Spinal cord (tissue), 10 donors: ENCODE measurements around the gene PPAN. TPM values are rescaled to one million over a fixed set of nuclear protein-coding genes. Genes with fewer than 3 reads are reported as not detected.
A peak's percentile ranks its signal among the peaks of the same experiment; 100 is the strongest.

Source experiments
- DNase-seq, 6 donors: peaks; one replicate each; pipeline versions ENCODE4 v3.0.0 to v3.0.0-alpha.2; 2013 to 2015; ENCODE audit warnings: low spot score in 6 of 6, low read depth in 4 of 6
- H3K27ac ChIP-seq: one replicate; pipeline ENCODE4 v1.5.1; 2013; ENCODE audit warnings: low read depth, low read length, control low read depth
- H3K27me3 ChIP-seq: one replicate; pipeline ENCODE4 v1.6.1; 2013; ENCODE audit warnings: low read length; ENCODE audit not compliant: control insufficient read depth, insufficient read depth
- H3K36me3 ChIP-seq: one replicate; pipeline ENCODE4 v1.6.1; 2013; ENCODE audit warnings: low read length; ENCODE audit not compliant: control insufficient read depth, insufficient read depth
- H3K4me1 ChIP-seq: one replicate; pipeline ENCODE4 v1.6.1; 2013; ENCODE audit warnings: low read length; ENCODE audit not compliant: control insufficient read depth, insufficient read depth
- H3K4me3 ChIP-seq: one replicate; pipeline ENCODE4 v1.5.1; 2013; ENCODE audit warnings: low read depth, low read length, control low read depth
- H3K9me3 ChIP-seq: one replicate; pipeline ENCODE4 v1.6.1; 2013; ENCODE audit warnings: low read length; ENCODE audit not compliant: control insufficient read depth, insufficient read depth
- WGBS: methylation state at CpG from one replicate; pipeline ENCODE4 v1.1.5; 2013; ENCODE audit warnings: missing lambda C conversion rate; ENCODE audit not compliant: insufficient coverage; 5-methylcytosine and 5-hydroxymethylcytosine counted together
- polyA plus RNA-seq, 2 donors: library from polyadenylated mRNA; unstranded; fragments of 120-200 nt; gene quantifications; one replicate each; pipeline ENCODE4 v1.2.1, GENCODE V29; 2013; ENCODE audit not compliant: insufficient read length in 2 of 2
- small RNA-seq: library from RNA; depleted of rRNA; stranded (forward); fragments of <200 nt; gene quantifications from one replicate; pipeline ENCODE3, GENCODE V24; 2014; ENCODE audit warnings: low replicate concordance
- total RNA-seq, 2 donors: library from RNA; depleted of rRNA in 1 of 2; stranded (reverse); fragments of 120-200 nt in 1 of 2; fragments of >200 nt in 1 of 2; gene quantifications; one replicate each; pipeline versions ENCODE4 v1.2.3 to v1.2.4, GENCODE V29; 2013 to 2014
- donor health status: healthy.

PPAN gene
- total and polyA plus RNA-seq, 4 donors, result 16.0 to 43.3 (median 28.5) TPM

DNA sequence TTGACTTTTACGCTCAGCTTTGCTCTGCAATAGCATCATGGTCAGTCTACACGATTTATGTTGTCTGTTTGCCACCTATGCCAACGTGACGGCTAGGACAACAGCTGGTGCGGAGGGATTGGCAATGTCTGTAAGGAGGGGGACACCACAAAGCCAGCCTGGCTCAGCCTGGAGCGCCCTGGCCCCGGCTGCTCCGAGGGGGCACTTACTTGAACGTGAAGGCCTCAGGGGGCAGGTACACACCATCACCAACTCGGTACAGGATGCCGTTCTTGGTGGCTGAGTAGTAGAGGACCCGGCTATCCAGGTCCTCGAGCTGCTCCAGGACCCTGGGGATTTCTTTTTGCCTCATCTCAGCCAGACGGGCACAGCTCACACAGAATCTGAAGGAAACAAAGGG is 40.0 kb downstream of the PPAN start:
- Histone ChIP-seq H3K4me1 (no peaks in the 10 kb centered on the region), H3K36me3 (peaks cover 95% of the 10 kb centered on the region), H3K9me3 (no peaks in the 10 kb centered on the region), H3K27me3 (no peaks in the 10 kb centered on the region), H3K4me3 (no peak overlapping the region), H3K27ac (no peak overlapping the region)
- WGBS, result 92% methylated on average over 10 of the region's 14 CpGs
- no peak for DNase-seq

- no peak for DNase-seq
- Histone ChIP-seq H3K4me1 (no peaks in the 10 kb centered on the region), H3K27me3 (no peaks in the 10 kb centered on the region), H3K9me3 (no peaks in the 10 kb centered on the region), H3K27ac (no peak overlapping the region), H3K36me3 (peaks cover 94% of the 10 kb centered on the region), H3K4me3 (no peak overlapping the region)
- 95% methylated on average over 10 of the region's 12 CpGs for WGBS
Observed at GRCh38 chr19:10149427-10149826, 43.3 kb downstream of the PPAN start.

- H3K4me3 ChIP-seq, result no peak overlapping the region
- peaks cover 93% of the 10 kb centered on the region for H3K36me3 ChIP-seq
- WGBS, result 92% methylated on average over 5 of the region's 5 CpGs
- H3K27me3 ChIP-seq, result no peaks in the 10 kb centered on the region
- H3K9me3 ChIP-seq, result no peaks in the 10 kb centered on the region
- no peaks in the 10 kb centered on the region for H3K4me1 ChIP-seq
- no peak for DNase-seq
- H3K27ac ChIP-seq, result no peak overlapping the region
Observed at GRCh38 chr19:10151521-10151920, 45.4 kb downstream of the PPAN start.

DNA sequence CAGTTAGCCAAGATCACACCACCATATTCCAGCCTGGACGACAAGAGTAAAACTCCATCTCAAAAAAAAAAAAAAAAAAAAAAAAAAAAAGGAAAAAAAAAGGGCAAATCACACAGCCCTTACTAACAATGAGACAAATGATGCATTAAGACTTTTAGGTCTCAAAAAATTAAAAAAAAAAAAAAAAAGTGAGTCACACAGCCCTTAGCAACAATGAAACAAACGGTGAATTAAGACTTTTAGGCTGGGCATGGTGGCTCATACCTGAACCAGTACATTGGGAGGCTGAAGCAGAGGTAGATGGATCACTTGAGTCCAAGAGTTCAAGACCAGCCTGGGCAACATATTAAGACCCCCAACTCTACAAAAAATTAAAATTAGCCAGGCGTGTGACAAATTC is 45.9 kb downstream of the PPAN start:
- no peaks in the 10 kb centered on the region for H3K9me3 ChIP-seq
- H3K27me3 ChIP-seq, result no peaks in the 10 kb centered on the region
- H3K36me3 ChIP-seq, result peaks cover 93% of the 10 kb centered on the region
- WGBS, result 100% methylated on average over 1 of the region's 3 CpGs
- H3K4me1 ChIP-seq, result no peaks in the 10 kb centered on the region
- no peak overlapping the region for H3K4me3 ChIP-seq
- DNase-seq, result no peak
- H3K27ac ChIP-seq, result no peak overlapping the region

DNA sequence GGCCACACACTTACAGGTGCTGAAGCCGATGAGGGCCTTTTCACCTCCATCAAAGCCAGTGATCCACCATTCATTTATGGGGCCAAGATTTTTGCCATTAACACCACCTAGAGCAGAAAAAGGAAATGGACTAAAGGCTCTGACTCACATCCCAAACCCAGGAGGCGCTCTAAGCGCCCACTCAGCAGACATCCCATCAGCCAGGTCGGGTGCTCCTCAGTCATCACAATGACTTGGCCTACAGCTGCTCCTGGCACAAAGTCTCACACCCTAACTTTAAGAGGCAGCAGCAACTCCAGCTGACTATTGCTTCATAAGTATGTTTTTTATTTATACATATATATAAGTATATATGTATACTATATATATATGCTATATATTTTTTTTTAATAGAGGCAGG is 49.7 kb downstream of the PPAN start:
- WGBS, result 100% methylated on average over 3 of the region's 4 CpGs
- H3K4me1 ChIP-seq, result no peaks in the 10 kb centered on the region
- H3K4me3 ChIP-seq, result no peak overlapping the region
- no peak for DNase-seq
- H3K36me3 ChIP-seq, result peaks cover 95% of the 10 kb centered on the region
- no peak overlapping the region for H3K27ac ChIP-seq
- no peaks in the 10 kb centered on the region for H3K27me3 ChIP-seq
- no peaks in the 10 kb centered on the region for H3K9me3 ChIP-seq

- Histone ChIP-seq H3K36me3 (peaks cover 95% of the 10 kb centered on the region), H3K4me1 (no peaks in the 10 kb centered on the region), H3K27ac (no peak overlapping the region), H3K9me3 (no peaks in the 10 kb centered on the region), H3K27me3 (no peaks in the 10 kb centered on the region), H3K4me3 (no peak overlapping the region)
- DNase-seq, result no peak
- WGBS, result 98% methylated on average over 5 of the region's 8 CpGs
Observed at GRCh38 chr19:10158071-10158470, 51.9 kb downstream of the PPAN start.

DNA sequence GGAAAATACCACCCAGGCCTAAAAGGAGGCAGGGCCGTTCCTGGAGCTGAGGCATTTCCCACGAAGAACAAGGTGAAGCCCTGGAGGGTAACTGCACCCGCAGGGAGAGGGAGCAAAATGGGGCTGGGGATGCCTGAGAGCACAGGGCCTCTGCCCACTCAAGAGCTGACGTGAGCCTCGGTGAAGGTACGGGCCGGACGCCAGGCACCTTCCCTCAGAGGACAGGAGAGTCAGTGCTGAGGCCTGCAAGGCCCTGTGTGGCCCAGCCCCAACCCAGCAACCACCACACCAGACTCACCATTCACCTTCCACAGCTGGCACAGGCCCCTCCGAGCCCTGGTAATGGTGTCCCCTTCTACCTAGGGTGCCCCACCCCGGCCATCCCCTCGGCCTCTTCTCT is 52.3 kb downstream of the PPAN start:
- H3K4me1 ChIP-seq, result no peaks in the 10 kb centered on the region
- no peak overlapping the region for H3K27ac ChIP-seq
- no peaks in the 10 kb centered on the region for H3K9me3 ChIP-seq
- no peaks in the 10 kb centered on the region for H3K27me3 ChIP-seq
- peaks cover 95% of the 10 kb centered on the region for H3K36me3 ChIP-seq
- WGBS, result 96% methylated on average over 11 of the region's 11 CpGs
- no peak overlapping the region for H3K4me3 ChIP-seq
- DNase-seq, result no peak

DNA sequence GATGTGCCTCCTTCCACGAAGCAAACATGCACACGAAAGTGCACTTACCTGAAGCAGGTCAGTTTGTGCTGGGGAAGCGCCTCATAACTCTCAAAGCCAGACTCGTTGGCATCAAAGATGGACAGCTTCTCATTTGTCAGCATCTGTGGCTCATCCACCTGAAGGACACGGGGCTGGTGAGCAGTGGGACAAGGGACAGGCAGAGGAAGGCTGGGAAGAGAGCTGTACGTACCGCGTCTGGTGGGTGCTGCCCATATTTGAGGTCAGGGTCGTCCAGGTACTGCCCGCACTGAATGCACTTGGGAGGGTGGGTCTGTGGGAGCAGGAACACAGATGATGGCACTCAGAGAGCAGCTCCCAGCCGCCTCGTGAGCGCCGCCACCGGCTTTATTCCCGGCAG is 53.4 kb downstream of the PPAN start:
- no peak overlapping the region for H3K4me3 ChIP-seq
- no peak for DNase-seq
- H3K9me3 ChIP-seq, result no peaks in the 10 kb centered on the region
- H3K27me3 ChIP-seq, result no peaks in the 10 kb centered on the region
- peaks cover 95% of the 10 kb centered on the region for H3K36me3 ChIP-seq
- H3K27ac ChIP-seq, result no peak overlapping the region
- H3K4me1 ChIP-seq, result no peaks in the 10 kb centered on the region
- 97% methylated on average over 15 of the region's 16 CpGs for WGBS

Small RNAs within 50 kb of the gene (small RNA-seq; reads per million reads assigned to genes)
- gene SNORD105 (19.4 reads per million, percentile 97 among the genes with 10 or more reads in this experiment), gene SNORD105B (2,906 reads per million, percentile 100 among the genes with 10 or more reads in this experiment)

Other genes starting within 250 kb of the PPAN start
- 10 to 100 TPM; 47.9 to 79.2 TPM for gene OLFM2, start 169.8 kb upstream of the PPAN start, total RNA-seq
- 100 to 1,000 TPM; 237 to 251 TPM for gene OLFM2, start 169.8 kb upstream of the PPAN start, polyA plus RNA-seq
- gene COL5A3, start 95.9 kb upstream of the PPAN start, total RNA-seq, result 10 to 100 TPM; 11.6 to 18.1 TPM
- gene COL5A3, start 95.9 kb upstream of the PPAN start, polyA plus RNA-seq, result 10 to 100 TPM in 1 of 2 donors, 1 to 10 TPM in 1; 7.8 to 17.8 TPM
- not detected for gene RDH8, start 92.9 kb upstream of the PPAN start, total RNA-seq
- not detected for gene RDH8, start 92.9 kb upstream of the PPAN start, polyA plus RNA-seq
- 10 to 100 TPM; 13.1 to 35.3 TPM for gene SHFL, start 20.0 kb upstream of the PPAN start, total RNA-seq
- gene SHFL, start 20.0 kb upstream of the PPAN start, polyA plus RNA-seq, result 10 to 100 TPM; 35.1 to 45.9 TPM
- gene ANGPTL6, start 3.7 kb upstream of the PPAN start, total RNA-seq, result under 1 TPM; 0.30 to 0.72 TPM
- gene ANGPTL6, start 3.7 kb upstream of the PPAN start, polyA plus RNA-seq, result under 1 TPM; 0.62 to 0.72 TPM
- gene P2RY11, start 5.3 kb downstream of the PPAN start, total RNA-seq, result 1 to 10 TPM; 2.8 to 4.6 TPM
- 10 to 100 TPM; 19.6 to 25.2 TPM for gene P2RY11, start 5.3 kb downstream of the PPAN start, polyA plus RNA-seq
- gene EIF3G, start 13.5 kb downstream of the PPAN start, total RNA-seq, result 100 to 1,000 TPM; 104 to 198 TPM
- gene EIF3G, start 13.5 kb downstream of the PPAN start, polyA plus RNA-seq, result 100 to 1,000 TPM; 149 to 174 TPM
- 10 to 100 TPM; 30.3 to 39.9 TPM for gene DNMT1, start 88.6 kb downstream of the PPAN start, total RNA-seq
- 100 to 1,000 TPM in 1 of 2 donors, 10 to 100 TPM in 1; 96.7 to 114 TPM for gene DNMT1, start 88.6 kb downstream of the PPAN start, polyA plus RNA-seq
- 1 to 10 TPM; 4.4 to 8.2 TPM for gene S1PR2, start 125.0 kb downstream of the PPAN start, total RNA-seq
- 1 to 10 TPM; 4.9 to 6.9 TPM for gene S1PR2, start 125.0 kb downstream of the PPAN start, polyA plus RNA-seq
- gene MRPL4, start 145.9 kb downstream of the PPAN start, total RNA-seq, result 10 to 100 TPM; 13.7 to 35.5 TPM
- 10 to 100 TPM; 56.2 to 59.7 TPM for gene MRPL4, start 145.9 kb downstream of the PPAN start, polyA plus RNA-seq
- gene ICAM1, start 164.8 kb downstream of the PPAN start, total RNA-seq, result 10 to 100 TPM in 1 of 2 donors, 1 to 10 TPM in 1; 5.7 to 10.4 TPM
- 1 to 10 TPM; 2.5 to 3.0 TPM for gene ICAM1, start 164.8 kb downstream of the PPAN start, polyA plus RNA-seq
- gene ICAM4, start 180.6 kb downstream of the PPAN start, total RNA-seq, result 1 to 10 TPM; 1.1 to 1.8 TPM
- under 1 TPM in 1 of 2 donors, not detected in 1; 0.42 TPM for gene ICAM4, start 180.6 kb downstream of the PPAN start, polyA plus RNA-seq
- 1 to 10 TPM; 1.4 to 1.8 TPM for gene ICAM5, start 183.6 kb downstream of the PPAN start, total RNA-seq
- gene ICAM5, start 183.6 kb downstream of the PPAN start, polyA plus RNA-seq, result 1 to 10 TPM; 3.2 to 3.7 TPM
- 1 to 10 TPM; 1.6 to 9.5 TPM for gene ZGLP1, start 203.5 kb downstream of the PPAN start, total RNA-seq
- gene ZGLP1, start 203.5 kb downstream of the PPAN start, polyA plus RNA-seq, result 10 to 100 TPM; 11.0 to 15.7 TPM
- 10 to 100 TPM; 15.0 to 30.4 TPM for gene FDX2, start 209.7 kb downstream of the PPAN start, total RNA-seq
- gene FDX2, start 209.7 kb downstream of the PPAN start, polyA plus RNA-seq, result 10 to 100 TPM; 37.3 to 45.3 TPM
- 1 to 10 TPM; 5.4 to 8.7 TPM for gene RAVER1, start 227.2 kb downstream of the PPAN start, total RNA-seq
- 10 to 100 TPM; 32.5 to 42.3 TPM for gene RAVER1, start 227.2 kb downstream of the PPAN start, polyA plus RNA-seq
- gene ICAM3, start 233.3 kb downstream of the PPAN start, total RNA-seq, result 1 to 10 TPM; 5.5 to 8.7 TPM
- 1 to 10 TPM; 3.8 to 4.4 TPM for gene ICAM3, start 233.3 kb downstream of the PPAN start, polyA plus RNA-seq